ENCODE data around the gene SMAD2. TPM values are rescaled to one million over a fixed set of nuclear protein-coding genes. Genes with fewer than 3 reads are reported as not detected.

SMAD2 gene
- total and polyA plus RNA-seq, 2 experiments from 2014 or later = 30.9 to 90.7 TPM

GRCh38 chr18:47868744-47869143 lies 61.7 kb downstream of the SMAD2 start:
- Mint-ChIP-seq H3K27me3 (ENCODE audit: insufficient read depth, low read depth, poor library complexity) (no peaks in the 10 kb centered on the region), H3K4me3 (no peak overlapping the region), H3K36me3 (ENCODE audit: low read depth) (peaks cover 42% of the 10 kb centered on the region), H3K9me3 (no peaks in the 10 kb centered on the region), H3K4me1 (peaks cover 9% of the 10 kb centered on the region), H3K27ac (no peak overlapping the region)
- H3F3A ChIP-seq (replicated peaks; ENCODE audit: low read depth) = no peaks in the 10 kb centered on the region
- peaks cover 43% of the 10 kb centered on the region for H3K79me2 ChIP-seq (replicated peaks; ENCODE audit: insufficient read depth)
- TF ChIP-seq EZH2phosphoT487 (IDR thresholded peaks at IDR 0.05; ENCODE audit: unreplicated experiment) (no peak), ETS1 (IDR thresholded peaks at IDR 0.05) (no peak), CREB1 (CRISPR knock-in tag; IDR thresholded peaks at IDR 0.05; ENCODE audit: low read depth) (no peak)
- no peaks in the 10 kb centered on the region for H3K27me3 ChIP-seq (ENCODE audit: insufficient read depth)
- ATAC-seq (no peak), DNase-seq (ENCODE audit: low spot score) (no peak)
- H3K36me3 ChIP-seq (ENCODE audit: insufficient read depth) = peaks cover 14% of the 10 kb centered on the region; the same call in 1 of the 2 replicates
- H3K4me1 ChIP-seq (ENCODE audit: insufficient read depth) = no peaks in the 10 kb centered on the region
- 0 out of 2 replicates have a peak, but pooled peaks cover 3% of the 10 kb centered on the region for H4K20me1 ChIP-seq (replicated peaks; ENCODE audit: insufficient read depth)
- no peak overlapping the region for H3K4me3 ChIP-seq
- H3K9me2 ChIP-seq (ENCODE audit: insufficient read depth) = no peaks in the 10 kb centered on the region
- H2AFZ ChIP-seq = no peak overlapping the region
- H3K4me2 ChIP-seq = no peak overlapping the region
- H3K27ac ChIP-seq (ENCODE audit: low read depth) = no peak overlapping the region

- Histone ChIP-seq H3K36me3 (ENCODE audit: insufficient read depth) (peaks cover 23% of the 10 kb centered on the region; the same call in 1 of the 2 replicates), H3K27ac (ENCODE audit: low read depth) (no peak overlapping the region), H3K27me3 (ENCODE audit: insufficient read depth) (no peaks in the 10 kb centered on the region), H3K4me1 (ENCODE audit: insufficient read depth) (no peaks in the 10 kb centered on the region), H3K4me3 (no peak overlapping the region), H3K9me2 (ENCODE audit: insufficient read depth) (no peaks in the 10 kb centered on the region), H3K4me2 (no peak overlapping the region), H4K20me1 (replicated peaks; ENCODE audit: insufficient read depth) (no peaks in the 10 kb centered on the region), H3F3A (replicated peaks; ENCODE audit: low read depth) (no peaks in the 10 kb centered on the region), H3K79me2 (replicated peaks; ENCODE audit: insufficient read depth) (peaks cover 10% of the 10 kb centered on the region), H2AFZ (no peak overlapping the region)
- Mint-ChIP-seq H3K4me1 (no peaks in the 10 kb centered on the region), H3K9me3 (peaks cover 5% of the 10 kb centered on the region; the same call in 1 of the 3 replicates), H3K27me3 (ENCODE audit: insufficient read depth, low read depth, poor library complexity) (no peaks in the 10 kb centered on the region), H3K27ac (no peak overlapping the region), H3K4me3 (no peak overlapping the region), H3K36me3 (ENCODE audit: low read depth) (peaks cover 74% of the 10 kb centered on the region)
- DNase-seq (ENCODE audit: low spot score) = no peak
- ATAC-seq = no peak
- TF ChIP-seq EZH2 (IDR thresholded peaks at IDR 0.05; ENCODE audit: low read depth, unreplicated experiment) (no peak), STAT1 (IDR thresholded peaks at IDR 0.05; ENCODE audit: unreplicated experiment) (no peak), NANOG (IDR thresholded peaks at IDR 0.05; ENCODE audit: borderline replicate concordance) (no peak), REST (IDR thresholded peaks at IDR 0.05; ENCODE audit: unreplicated experiment) (no peak), ZNF114 (CRISPR knock-in tag; IDR thresholded peaks at IDR 0.05) (no peak), ZNF462 (CRISPR knock-in tag; IDR thresholded peaks at IDR 0.05) (no peak), CREB1 (CRISPR knock-in tag; IDR thresholded peaks at IDR 0.05; ENCODE audit: low read depth) (no peak), ZNF331 (CRISPR knock-in tag; IDR thresholded peaks at IDR 0.05; ENCODE audit: low read depth) (no peak)
Observed at GRCh38 chr18:47865183-47865582, 65.3 kb downstream of the SMAD2 start.

Measured in GM23338 (cell line).